Eye (tissue), 1 donor: ENCODE measurements around the gene ORMDL2.
"Not testable (repeated sequence)": the region's sequence is repeated elsewhere in the genome, so short reads cannot be mapped to it uniquely, and the experiment has no call there.

Source experiments
- DNase-seq: peaks from one replicate; pipeline ENCODE4 v3.0.0-alpha.2; 2015

Gene ORMDL2

DNA sequence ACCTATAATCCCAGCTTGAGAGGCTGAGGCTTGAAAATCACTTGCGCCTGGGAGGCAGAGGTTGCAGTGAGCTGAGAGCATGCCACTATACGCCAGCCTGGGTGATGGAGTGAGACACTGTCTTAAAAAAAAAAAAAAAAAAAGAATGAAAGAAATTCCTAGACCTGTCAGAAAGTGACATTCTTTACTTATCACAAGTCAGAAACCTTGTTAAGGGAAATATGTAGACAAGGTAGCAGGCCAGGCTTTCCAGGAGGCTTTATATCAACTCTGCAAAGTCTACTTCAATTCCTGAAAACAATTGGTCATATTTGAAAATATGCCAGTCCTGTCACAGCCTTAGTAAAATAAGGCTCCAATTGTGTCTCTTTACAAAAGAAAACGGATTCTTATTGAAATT, 44.0 kb downstream of the ORMDL2 start:
- DNase-seq = no peak

DNA sequence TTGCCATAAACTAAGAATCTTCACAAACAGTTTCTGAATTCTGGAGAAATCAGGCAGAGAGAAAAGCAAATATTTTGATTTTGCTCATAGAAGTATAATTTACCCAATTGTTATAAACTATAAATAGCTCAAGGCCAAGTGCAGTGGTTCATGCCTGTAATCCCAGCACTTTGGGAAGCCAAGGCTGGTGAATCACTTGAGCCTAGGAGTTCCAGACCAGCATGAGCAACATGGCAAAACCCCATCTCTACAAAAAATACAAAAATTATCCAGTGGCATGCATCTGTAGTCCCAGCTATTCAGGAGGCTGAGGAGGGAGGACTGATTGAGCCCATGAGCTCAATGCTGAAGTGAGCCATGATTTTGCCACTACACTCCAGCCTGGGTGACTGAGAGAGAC, 44.4 kb downstream of the ORMDL2 start:
- no peak for DNase-seq

DNA sequence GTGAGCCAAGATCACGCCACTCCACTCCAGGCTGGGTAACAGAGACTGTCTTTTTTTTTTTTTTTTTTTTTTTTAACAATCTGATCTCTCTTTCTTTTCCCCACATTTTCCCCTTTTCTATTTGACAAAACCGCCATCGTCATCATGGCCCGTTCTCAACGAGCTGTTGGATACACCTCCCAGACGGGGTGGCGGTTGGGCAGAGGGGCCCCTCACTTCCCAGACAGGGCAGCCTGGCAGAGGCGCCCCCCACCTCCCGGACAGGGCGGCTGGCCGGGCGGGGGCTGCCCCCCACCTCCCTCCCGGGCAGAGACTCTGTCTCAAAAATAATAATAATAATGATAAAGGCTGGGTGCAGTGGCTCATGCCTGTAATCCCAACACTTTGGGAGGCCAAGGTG, 45.1 kb downstream of the ORMDL2 start:
- not testable (repeated sequence) for DNase-seq

DNA sequence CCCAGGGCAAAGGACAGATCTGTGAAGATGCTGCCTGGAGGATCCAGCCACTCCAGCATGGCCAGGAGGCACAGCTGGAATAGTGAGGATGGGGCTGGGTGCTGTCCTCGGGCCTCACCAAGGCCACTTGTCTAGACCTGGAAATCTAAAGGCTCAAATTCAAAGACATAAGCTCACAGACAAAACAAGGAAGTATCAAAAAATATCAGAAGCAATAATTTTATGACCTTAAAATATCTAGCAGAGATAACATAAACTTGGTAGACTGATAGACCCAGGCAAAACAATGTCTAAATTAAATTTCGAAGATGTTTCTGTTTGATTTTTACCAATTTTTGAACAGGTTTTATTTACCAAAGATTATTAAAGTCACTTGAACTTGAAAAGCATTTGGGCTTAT, 47.5 kb downstream of the ORMDL2 start:
- no peak for DNase-seq

DNA sequence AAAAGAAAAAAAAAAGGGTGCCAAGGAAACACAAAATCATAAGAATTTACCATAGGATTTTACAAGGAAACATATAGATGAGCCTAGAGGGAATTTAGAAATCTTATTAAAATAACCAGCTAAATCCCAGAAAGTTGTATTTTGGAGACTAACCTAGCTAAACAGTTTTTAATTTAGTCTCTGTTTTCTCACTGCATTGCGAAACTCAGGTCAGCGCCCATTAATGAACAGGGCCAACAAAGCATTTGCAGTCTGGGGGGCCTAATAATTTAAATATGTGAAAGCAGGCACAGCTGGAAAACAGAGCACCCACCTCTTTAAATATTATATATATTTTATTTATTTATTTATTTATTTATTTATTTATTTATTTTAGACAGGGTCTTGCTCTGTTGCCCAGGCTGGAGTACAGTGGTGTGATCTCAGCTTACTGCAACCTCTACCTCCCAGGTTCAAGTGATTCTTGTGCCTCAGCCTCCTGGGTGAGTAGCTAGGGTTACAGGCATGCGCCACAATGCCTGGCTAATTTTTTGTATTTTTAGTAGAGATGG, 48.7 kb downstream of the ORMDL2 start:
- not testable (repeated sequence) for DNase-seq
